OCI-LY3 (cell line): ENCODE measurements around the gene CARD19.

Source experiments
- CTCF ChIP-seq: fragments of 200-600, 300-600 bp; sonication (generic); IDR thresholded peaks from 2 replicates; pipeline ENCODE4 v1.5.1; 2014; ENCODE audit warnings: antibody characterized with exemption, low read length, low read depth
- EZH2phosphoT487 ChIP-seq: fragments of 200-600 bp; shearing (Covaris generic); IDR thresholded peaks from 2 replicates; pipeline ENCODE4 v1.6.1; 2018; ENCODE audit warnings: antibody characterized with exemption, mixed run types, low read depth

- TF ChIP-seq CTCF (no peak), EZH2phosphoT487 (no peak)
Observed at GRCh38 chr9:93091453-93092081, 4.5 kb upstream of the CARD19 start.
